Upper lobe of right lung (tissue), 1 donor: ENCODE data around the gene CASP9. TPM values are rescaled to one million over a fixed set of nuclear protein-coding genes. Genes with fewer than 3 reads are reported as not detected.

Experiments
- ATAC-seq: fragments of 200-7000 bp; cut with Tn5 transposase; one replicate; pipeline ENCODE4 v1.9.1; 2020; ENCODE audit warnings: mild to moderate bottlenecking, moderate library complexity
- DNase-seq: peaks from one replicate; pipeline ENCODE4 v3.0.0-alpha.2; 2020
- H3K27ac ChIP-seq: fragments of 200-600 bp; one replicate; pipeline ENCODE4 v1.8.0; 2022
- H3K27me3 ChIP-seq: fragments of 200-600 bp; one replicate; pipeline ENCODE4 v1.8.0; 2022; ENCODE audit warnings: mild to moderate bottlenecking
- H3K36me3 ChIP-seq: fragments of 200-600 bp; one replicate; pipeline ENCODE4 v1.8.0; 2022
- H3K4me1 ChIP-seq: fragments of 200-600 bp; one replicate; pipeline ENCODE4 v1.8.0; 2022
- H3K4me3 ChIP-seq: fragments of 200-600 bp; one replicate; pipeline ENCODE4 v1.8.0; 2022; ENCODE audit warnings: mild to moderate bottlenecking
- H3K9me3 ChIP-seq: fragments of 200-600 bp; one replicate; pipeline ENCODE4 v1.8.0; 2022
- CTCF ChIP-seq: fragments of 200-600 bp; IDR thresholded peaks from one replicate; pipeline ENCODE4 v1.8.0; 2022; ENCODE audit warnings: antibody characterized with exemption
- intact Hi-C: fragments of 100-400 bp; cut with DNase I; formaldehyde crosslinking; loops from one replicate; pipeline ENCODE4 v1.11.0; 2022
- total RNA-seq: library from RNA; stranded (reverse); fragmentation: NEBNext Ultra II Directional; extraction: Animal tissue kit (Norgen Biotek cat#: 25700); gene quantifications from one replicate; pipeline ENCODE4 v1.2.1, GENCODE V29; 2021
- donor health status: DM: no; HTN: yes; CAD: no; lungs with severe emphysema.

The CASP9 gene
- total RNA-seq, 1 donor from 2014 or later, result 11.7 TPM

GRCh38 chr1:15559189-15559810 is 35.3 kb upstream of the CASP9 start:
- intact Hi-C loops, result no loop called here
- DNase-seq, result no peak
- no peak for ATAC-seq
- TF ChIP-seq CTCF, result no peak
- H3K9me3 ChIP-seq, result no peaks in the 10 kb centered on the region
- peaks cover 52% of the 10 kb centered on the region for H3K36me3 ChIP-seq
- H3K4me1 ChIP-seq, result no peaks in the 10 kb centered on the region
- no peak overlapping the region for H3K4me3 ChIP-seq
- H3K27me3 ChIP-seq, result no peaks in the 10 kb centered on the region
- no peak overlapping the region for H3K27ac ChIP-seq

GRCh38 chr1:15558516-15558915 is 34.5 kb upstream of the CASP9 start:
- Histone ChIP-seq H3K9me3 (no peaks in the 10 kb centered on the region), H3K4me3 (no peak overlapping the region), H3K36me3 (peaks cover 49% of the 10 kb centered on the region), H3K27me3 (no peaks in the 10 kb centered on the region), H3K27ac (no peak overlapping the region), H3K4me1 (no peaks in the 10 kb centered on the region)
- DNase-seq (no peak), ATAC-seq (no peak)
- no peak for TF ChIP-seq CTCF
- intact Hi-C loops, result no loop called here

GRCh38 chr1:15557594-15557993 is 33.6 kb upstream of the CASP9 start:
- no peak for DNase-seq
- H3K27ac ChIP-seq, result no peak overlapping the region
- H3K36me3 ChIP-seq, result peaks cover 42% of the 10 kb centered on the region
- intact Hi-C loops, result no loop called here
- H3K27me3 ChIP-seq, result no peaks in the 10 kb centered on the region
- no peaks in the 10 kb centered on the region for H3K4me1 ChIP-seq
- no peak overlapping the region for H3K4me3 ChIP-seq
- TF ChIP-seq CTCF, result no peak
- no peak for ATAC-seq
- no peaks in the 10 kb centered on the region for H3K9me3 ChIP-seq

- H3K9me3 ChIP-seq, result no peaks in the 10 kb centered on the region
- ATAC-seq, result no peak
- H3K36me3 ChIP-seq, result peaks cover 36% of the 10 kb centered on the region
- TF ChIP-seq CTCF, result no peak
- no peak overlapping the region for H3K27ac ChIP-seq
- no peak for DNase-seq
- H3K4me1 ChIP-seq, result no peaks in the 10 kb centered on the region
- intact Hi-C loops, result no loop called here
- no peaks in the 10 kb centered on the region for H3K27me3 ChIP-seq
- no peak overlapping the region for H3K4me3 ChIP-seq
Observed at GRCh38 chr1:15557008-15557407, 33.0 kb upstream of the CASP9 start.

- H3K27ac ChIP-seq, result no peak overlapping the region
- H3K4me3 ChIP-seq, result no peak overlapping the region
- H3K9me3 ChIP-seq, result no peaks in the 10 kb centered on the region
- H3K4me1 ChIP-seq, result no peaks in the 10 kb centered on the region
- intact Hi-C loops, result no loop called here
- DNase-seq (no peak), ATAC-seq (no peak)
- peaks cover 52% of the 10 kb centered on the region for H3K36me3 ChIP-seq
- no peaks in the 10 kb centered on the region for H3K27me3 ChIP-seq
- TF ChIP-seq CTCF, result no peak
Observed at GRCh38 chr1:15550573-15550972, 26.6 kb upstream of the CASP9 start.

- intact Hi-C loops, result no loop called here
- Histone ChIP-seq H3K4me1 (no peaks in the 10 kb centered on the region), H3K36me3 (peaks cover 84% of the 10 kb centered on the region), H3K9me3 (no peaks in the 10 kb centered on the region), H3K4me3 (no peak overlapping the region), H3K27me3 (no peaks in the 10 kb centered on the region), H3K27ac (no peak overlapping the region)
- DNase-seq (no peak), ATAC-seq (no peak)
- TF ChIP-seq CTCF, result no peak
Observed at GRCh38 chr1:15546641-15547040, 22.6 kb upstream of the CASP9 start.
